NB4 (cell line): ENCODE measurements around the gene CSNK1D.

ENCODE experiments used
- POLR2A ChIP-seq: IDR thresholded peaks from 2 replicates; pipeline ENCODE4 v1.6.1; 2011; ENCODE audit warnings: mild to moderate bottlenecking; ENCODE audit not compliant: insufficient read length; ENCODE audit errors: extremely low read depth
- TF ChIP-seq, protein P1 (sequence below): IDR thresholded peaks from one replicate; pipeline ENCODE4 v1.5.1; 2012; ENCODE audit warnings: low read depth, low read length
- TF ChIP-seq, protein P2 (sequence below): IDR thresholded peaks from 2 replicates; pipeline ENCODE4 v1.6.1; 2011; ENCODE audit warnings: low read depth, low read length

DNA sequence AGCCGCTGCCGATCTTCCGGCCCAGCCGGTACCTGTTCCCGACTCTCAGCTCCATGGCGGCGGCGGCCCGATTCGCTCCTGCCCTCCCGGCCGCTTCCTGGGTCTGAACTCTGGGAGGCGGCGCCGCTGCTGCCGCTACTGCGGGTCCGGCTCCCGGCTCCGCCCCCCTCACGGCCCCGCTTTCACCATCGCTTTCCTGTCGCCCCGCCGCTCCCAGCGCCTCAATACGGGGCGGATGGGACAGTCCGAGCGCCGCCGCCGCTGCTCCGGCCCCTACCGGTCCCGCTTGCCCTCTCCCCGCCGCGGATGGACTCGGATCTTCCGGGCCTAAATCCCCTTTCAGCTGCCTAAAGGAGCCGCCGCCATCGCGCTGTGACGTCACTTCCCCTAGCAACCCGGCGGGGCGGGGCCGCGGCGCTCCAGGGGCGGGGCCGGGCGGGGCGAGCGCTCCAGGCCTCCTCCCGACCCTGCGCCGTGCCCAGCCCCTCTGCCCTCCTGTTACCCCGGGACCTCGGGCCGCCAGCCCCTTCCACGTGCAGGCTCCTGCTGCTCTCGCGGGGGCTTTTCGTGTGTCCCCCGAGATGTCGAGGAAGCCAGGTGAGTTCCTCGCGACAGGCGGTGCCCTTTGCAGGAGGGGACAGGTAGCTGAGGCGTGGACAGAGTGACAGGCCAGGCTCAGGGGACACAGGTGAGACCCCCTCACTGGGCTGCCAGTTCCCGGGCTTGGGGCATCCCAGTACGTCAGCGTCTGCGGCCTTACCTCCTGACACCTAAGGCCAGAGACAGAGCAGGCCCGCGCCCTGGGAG lies at the start of gene CSNK1D:
- peak; percentile 47 for TF ChIP-seq POLR2A
- TF ChIP-seq, protein P1, sequence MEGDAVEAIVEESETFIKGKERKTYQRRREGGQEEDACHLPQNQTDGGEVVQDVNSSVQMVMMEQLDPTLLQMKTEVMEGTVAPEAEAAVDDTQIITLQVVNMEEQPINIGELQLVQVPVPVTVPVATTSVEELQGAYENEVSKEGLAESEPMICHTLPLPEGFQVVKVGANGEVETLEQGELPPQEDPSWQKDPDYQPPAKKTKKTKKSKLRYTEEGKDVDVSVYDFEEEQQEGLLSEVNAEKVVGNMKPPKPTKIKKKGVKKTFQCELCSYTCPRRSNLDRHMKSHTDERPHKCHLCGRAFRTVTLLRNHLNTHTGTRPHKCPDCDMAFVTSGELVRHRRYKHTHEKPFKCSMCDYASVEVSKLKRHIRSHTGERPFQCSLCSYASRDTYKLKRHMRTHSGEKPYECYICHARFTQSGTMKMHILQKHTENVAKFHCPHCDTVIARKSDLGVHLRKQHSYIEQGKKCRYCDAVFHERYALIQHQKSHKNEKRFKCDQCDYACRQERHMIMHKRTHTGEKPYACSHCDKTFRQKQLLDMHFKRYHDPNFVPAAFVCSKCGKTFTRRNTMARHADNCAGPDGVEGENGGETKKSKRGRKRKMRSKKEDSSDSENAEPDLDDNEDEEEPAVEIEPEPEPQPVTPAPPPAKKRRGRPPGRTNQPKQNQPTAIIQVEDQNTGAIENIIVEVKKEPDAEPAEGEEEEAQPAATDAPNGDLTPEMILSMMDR = no peak
- TF ChIP-seq, protein P2, sequence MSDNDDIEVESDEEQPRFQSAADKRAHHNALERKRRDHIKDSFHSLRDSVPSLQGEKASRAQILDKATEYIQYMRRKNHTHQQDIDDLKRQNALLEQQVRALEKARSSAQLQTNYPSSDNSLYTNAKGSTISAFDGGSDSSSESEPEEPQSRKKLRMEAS = 0 out of 2 replicates have a peak, but pooled peaks have one; percentile 6
